NCI-H128 (cell line): Measurements from ENCODE around the gene TFF2.

Experiments
- DNase-seq: peaks from one replicate; lab custom pipeline; 2025; ENCODE audit not compliant: unreplicated experiment; lab: John Stamatoyannopoulos, UW

TFF2 gene

DNA sequence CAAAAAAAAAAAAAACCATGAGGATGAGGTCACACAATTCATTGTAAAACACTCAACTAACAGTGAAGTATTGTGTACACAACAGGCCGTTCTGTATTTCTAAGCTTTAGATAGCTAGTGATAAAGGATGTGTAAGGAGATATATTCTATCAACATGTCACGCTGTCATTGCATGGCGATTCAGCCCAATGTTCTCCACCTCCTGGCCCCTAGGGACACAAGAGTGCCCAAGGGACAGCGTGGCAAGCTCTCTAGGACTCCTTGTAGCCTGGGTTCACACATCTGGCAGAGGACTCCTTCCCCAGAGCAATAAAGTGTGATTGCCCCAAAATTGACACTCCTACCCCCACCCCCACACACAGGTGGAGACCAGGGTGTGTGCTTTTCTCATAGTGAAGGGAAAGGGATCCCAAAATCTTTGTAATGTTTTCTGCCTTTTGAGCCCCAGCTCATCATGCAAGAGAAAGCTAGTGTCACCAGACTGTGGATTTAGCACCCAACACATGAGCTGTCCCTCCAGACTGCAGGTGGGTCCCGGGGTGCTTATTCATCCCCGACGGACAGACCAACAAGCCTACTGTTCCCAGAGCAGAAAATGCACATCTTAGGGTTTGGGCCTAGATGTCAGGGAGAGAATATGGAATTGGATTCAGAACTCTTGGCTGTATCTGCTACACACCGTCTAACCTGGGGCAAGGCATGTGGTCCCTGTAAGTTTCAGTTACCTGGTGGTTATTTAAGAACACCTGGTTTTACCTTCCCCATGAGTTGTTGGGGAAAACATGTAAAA lies 33.6 kb upstream of the TFF2 start:
- DNase-seq = no peak

- no peak for DNase-seq
Observed at GRCh38 chr21:42383331-42383730, 32.5 kb upstream of the TFF2 start.

DNA sequence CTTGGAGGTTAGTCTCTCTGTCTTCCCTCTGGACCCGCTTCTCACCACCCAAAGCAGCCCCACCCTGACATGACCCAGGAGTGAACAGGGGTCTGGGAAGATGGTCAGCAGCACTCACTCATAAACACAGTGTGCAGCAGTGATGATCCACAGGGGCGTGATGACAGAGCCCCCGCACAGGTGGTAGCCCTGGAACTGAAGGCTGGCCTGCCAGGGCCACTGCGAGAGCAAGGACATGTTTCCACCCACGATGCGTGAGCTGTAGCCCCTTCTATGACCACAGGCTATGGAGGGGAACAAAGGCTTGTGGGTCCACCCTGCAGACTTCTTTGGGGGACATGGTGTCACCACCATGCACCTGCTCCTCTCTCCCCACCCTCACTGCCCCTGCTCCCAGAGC lies 32.1 kb upstream of the TFF2 start:
- no peak for DNase-seq

GRCh38 chr21:42381347-42381984 lies 30.7 kb upstream of the TFF2 start:
- no peak for DNase-seq

DNA sequence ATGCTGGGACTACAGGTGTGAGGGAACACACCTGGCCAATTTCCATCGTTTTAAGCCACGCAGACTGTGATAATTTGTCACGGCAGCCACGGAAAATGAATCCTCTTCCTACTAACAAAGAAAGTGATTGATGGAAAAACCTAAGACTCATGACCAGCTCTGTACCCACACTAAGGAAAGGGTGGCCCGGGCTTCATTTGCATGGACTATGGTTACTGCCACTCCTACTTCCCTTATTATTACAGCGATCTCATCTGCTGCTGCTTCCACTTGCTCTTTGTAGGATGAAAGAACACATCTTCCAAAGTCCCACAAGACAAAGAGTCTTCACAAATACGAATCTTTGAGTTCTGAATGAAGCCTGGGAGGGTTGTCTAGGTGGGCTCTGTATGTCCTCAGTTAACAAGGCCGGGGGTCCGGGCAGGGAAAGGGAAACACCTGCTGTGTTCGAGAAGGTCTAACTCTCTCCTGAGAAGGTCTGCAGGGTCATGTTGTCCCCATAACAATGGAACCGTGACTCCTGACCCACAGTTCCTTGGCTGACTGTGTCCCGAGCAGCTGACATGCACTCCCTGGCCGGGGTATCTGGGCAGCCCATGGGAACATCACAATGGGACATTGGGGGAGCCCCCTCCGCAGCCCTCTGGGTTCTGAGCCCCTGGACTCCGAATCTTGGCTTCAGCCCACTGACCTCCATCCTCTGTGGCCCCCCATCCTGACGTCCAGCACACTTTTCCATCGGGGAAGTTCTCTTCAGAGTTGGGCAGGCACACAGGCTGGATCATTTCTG lies 28.8 kb upstream of the TFF2 start:
- no peak for DNase-seq

- no peak for DNase-seq
Observed at GRCh38 chr21:42378418-42378817, 27.6 kb upstream of the TFF2 start.

DNA sequence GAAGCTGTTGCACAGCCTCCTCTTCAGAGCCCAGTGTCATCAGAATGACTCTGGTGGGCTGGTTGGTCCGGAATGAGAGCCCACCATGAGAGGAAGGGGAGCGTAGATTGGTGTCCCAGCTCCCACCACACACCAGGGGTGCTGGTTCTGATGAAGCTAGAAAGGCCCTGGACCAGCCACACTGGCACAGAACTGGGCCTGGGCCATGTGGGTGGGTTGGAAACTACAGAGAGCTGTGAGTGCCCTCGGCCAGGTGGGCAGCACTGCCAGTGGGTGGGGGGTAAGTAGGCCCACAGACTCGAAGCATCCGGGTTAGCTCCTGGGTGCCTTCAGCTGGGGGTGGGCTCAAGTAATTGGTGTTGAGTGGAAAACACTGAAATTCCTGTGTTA lies 27.2 kb upstream of the TFF2 start:
- no peak for DNase-seq

- no peak for DNase-seq
Observed at GRCh38 chr21:42377211-42377950, 26.6 kb upstream of the TFF2 start.

DNA sequence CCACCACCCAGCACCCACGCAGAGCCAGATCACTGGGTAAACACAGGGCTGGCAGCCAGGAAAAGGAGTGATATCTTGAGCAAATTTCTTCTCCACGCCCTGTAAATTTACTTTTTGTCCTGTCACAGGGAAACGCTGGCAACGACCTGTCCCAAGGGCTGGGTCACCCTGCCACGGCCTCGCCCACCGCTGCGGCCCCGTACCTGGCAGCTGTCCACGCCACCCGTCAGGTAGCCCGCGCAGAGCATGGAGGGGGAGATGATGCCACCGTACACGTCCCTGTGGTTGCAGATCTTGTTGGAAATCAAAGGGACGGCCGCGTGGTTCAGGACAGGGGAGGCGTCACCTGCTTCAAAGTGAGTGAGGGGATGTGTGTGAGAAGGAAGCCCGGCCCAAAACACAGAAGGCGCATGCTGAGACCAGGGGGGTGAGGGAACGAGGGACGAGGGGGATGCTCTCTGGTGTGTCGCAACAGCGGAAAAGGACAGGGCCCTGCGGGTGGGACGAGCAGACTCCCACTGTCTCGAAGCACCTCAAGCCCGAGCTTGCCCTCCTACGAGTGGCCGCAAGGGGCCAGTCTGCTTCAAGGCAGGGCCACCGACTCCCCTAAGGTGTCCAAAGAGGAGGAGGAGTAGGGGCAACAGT lies 25.7 kb upstream of the TFF2 start:
- DNase-seq = no peak

DNA sequence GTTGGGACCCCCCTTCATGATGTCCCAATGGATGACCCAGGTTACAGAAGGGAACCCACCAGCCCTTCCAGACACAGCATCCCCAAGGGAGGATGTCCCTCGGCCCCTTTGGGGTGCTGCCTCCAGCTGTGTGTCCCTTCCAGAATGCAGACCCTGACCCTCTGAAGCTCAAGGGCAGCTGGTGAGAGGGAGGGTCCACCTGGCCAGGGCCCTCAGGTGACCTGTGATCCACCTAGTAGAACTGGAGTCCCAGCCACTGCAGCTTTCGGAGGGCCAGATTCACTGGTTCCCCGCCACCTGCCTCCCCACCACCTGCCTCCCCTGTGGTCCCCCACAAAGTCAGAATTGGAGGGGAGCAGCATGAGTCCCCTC lies 25.2 kb upstream of the TFF2 start:
- no peak for DNase-seq

- DNase-seq = no peak
Observed at GRCh38 chr21:42375506-42375905, 24.7 kb upstream of the TFF2 start.

- DNase-seq = peak; percentile 32
Observed at GRCh38 chr21:42374864-42375499, 24.2 kb upstream of the TFF2 start.

GRCh38 chr21:42374457-42374856 lies 23.7 kb upstream of the TFF2 start:
- no peak for DNase-seq

DNA sequence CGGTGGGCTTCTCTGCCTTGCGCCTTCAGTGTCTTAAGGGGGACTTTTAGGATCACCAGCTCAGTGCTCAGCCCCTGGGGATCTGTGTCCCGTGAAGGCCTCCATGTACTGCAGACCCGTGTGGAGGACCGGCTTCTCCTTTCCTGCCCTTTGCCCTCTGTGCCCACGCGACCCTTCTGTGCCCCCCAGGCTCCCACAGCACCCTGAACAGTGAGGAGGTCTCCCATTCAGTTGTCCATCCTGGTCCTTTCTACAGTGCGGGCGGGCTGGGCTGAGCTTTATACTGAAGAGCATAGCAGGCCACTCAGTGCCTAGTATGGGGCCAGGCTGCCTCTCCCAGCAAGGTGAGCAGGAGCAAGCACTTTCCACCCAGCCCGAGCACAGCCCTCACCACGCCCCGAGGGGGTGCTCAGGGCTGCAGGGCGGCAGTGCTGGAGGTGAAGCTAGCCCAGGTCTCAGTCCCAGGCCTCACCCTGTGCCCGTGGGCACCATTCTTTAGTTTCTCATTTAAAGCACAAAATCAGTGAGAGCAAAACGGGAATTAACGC lies 23.2 kb upstream of the TFF2 start:
- DNase-seq = no peak

DNA sequence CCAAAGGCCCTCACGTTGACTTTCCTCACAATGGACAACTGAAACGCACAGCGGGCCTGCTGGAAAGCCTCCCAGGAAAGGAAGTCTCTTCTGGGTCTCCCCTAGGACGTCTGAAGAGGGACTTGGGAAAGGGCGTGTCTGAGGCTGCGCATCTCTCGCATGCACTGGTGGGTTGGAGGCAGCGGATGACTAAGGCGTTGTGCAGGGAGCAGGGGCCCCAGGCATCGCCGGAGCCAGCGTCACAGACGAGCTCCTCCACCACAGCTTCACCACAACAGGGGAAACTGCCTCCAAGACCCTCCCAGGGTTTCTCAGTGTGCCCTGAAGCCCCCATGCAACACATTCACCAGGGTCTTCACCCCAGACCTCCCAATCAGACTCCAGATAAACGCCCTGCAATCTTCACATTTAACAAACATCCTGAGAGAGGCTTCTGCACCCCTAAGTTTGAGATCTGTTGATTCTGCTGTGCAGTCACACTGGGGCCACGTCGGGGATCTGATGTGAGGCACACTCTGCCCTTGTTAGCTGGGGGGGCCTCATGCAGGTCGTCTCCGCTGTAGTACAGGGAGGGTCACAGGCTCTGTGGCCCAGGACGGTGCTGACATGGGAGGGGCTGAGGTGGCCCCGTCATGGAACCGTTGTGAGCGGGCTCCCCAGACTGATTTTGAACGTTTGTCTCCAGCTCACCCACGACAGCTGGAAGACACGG lies 22.6 kb upstream of the TFF2 start:
- no peak for DNase-seq

DNA sequence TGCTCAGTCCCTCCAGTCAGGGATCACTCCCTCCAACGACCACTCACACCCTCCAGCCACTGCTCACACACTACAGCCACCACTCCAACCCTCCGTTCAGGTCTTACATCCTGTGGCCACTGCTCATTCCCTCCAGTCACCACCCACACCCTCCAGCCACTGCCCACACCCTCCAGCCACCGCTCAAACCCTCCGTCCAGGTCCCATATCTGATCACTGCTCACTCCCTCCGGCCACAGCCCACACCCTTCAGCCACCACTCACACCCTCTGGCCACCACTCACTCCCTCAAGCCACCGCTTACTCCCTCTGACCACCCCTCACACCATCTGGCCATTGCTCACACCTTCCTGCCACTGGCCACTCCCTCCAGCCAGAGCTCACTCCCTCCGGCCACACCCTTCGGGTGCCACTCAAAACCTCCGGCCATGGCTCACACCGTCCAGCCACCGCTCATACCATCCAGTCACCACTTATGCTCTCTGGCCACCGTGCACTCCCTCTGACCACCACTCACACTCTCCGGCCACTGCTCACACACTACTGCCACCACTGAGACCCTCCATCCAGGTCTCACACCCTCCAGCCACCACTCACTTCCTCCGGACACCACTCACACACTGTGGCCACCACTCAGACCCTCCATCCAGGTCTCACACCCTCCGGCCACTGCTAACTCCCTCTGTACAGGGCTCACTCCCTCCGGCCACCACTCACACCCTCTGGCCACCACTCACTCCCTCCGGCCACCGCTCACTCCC lies 20.3 kb upstream of the TFF2 start:
- no peak for DNase-seq

GRCh38 chr21:42369821-42370220 lies 19.0 kb upstream of the TFF2 start:
- DNase-seq = no peak

- no peak for DNase-seq
Observed at GRCh38 chr21:42367367-42368165, 16.8 kb upstream of the TFF2 start.
